ENCODE measurements around the gene LATS1. TPM values are rescaled to one million over a fixed set of nuclear protein-coding genes. Genes with fewer than 3 reads are reported as not detected.
A peak's percentile ranks its signal among the peaks of the same experiment; 100 is the strongest.
"Not testable (repeated sequence)": the region's sequence is repeated elsewhere in the genome, so short reads cannot be mapped to it uniquely, and the experiment has no call there.

The LATS1 gene
- 41.5 TPM for total RNA-seq

DNA sequence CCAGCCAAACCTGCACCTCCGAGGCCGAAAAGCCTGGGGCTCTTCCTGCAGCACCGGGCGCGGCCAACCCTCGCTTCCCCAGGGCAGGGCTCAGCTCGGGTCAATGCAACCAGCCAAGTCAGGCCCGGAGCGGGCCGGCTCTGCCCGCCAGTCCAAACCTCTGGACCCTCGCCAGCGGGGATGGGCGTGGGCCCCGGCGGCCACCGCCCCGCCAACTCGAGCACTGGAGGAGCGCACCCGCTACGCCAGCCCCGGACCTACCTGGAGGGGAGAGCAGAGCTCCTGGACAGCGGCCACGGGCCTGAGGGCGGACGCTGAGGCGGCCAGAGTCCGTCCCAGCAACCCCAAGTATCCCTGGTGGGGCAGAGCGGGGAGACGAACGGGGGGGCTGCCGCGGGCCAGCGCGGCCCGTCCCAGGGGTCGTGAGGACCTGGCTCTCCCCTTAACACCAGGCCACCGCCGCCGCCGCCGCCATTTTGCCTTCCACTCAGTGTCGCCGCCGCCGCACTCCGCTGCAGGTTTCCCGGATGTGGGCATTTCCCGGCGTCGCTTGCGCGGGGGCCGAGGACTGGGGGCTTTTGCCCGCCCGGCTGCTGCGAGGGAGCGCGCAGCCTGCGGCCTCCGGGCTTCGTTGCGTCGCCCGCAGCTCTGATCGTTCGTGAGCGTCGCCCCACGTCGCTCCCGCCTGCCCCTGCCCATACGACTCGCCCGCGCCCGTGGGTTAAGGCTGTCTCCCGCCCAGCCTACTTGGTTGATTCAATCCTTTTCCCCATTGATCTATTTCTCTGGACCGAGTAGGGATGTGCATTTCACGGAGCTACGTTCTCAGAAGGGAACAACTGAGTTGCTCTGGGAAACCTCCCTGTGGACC lies at the start of gene LATS1:
Gene LATS1 (minus strand): TSS at position 514 of the 871 bp plus-strand sequence. CDS start 15,975 bp downstream, outside the sequence.
- peak; percentile 94 for DNase-seq (ENCODE audit: low spot score)
- intact Hi-C loops (cut with DNase I), result no loop called here
- peak; percentile 97 for ATAC-seq

DNA sequence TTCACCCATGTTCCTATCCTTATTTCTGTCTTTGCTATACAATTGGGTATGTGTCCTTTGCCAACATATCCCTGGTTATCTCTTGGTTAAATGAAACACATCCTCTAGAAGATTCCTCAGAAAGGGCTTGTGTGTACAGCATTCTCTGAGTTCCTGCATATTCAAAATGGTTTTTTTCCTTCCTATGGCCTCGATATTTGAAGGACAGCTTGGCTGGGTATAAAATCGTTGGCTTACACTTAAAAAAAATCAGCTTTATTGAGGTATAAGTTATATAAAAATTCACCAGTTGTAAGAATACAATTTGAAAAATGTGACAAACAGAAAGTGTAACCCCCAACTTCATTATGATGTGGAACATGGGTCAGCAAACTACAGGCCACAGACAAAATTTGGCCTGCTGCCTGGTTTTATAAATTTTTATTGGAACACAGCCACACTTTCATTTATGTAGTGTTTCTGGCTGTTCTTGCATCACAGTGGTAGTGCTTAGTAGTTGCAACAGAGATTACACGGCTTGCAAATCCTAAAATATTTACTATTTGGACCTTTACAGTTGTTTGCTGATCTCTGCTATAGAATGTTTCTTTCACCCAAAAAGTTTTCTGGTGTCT lies 48.4 kb upstream of the LATS1 start:
- DNase-seq (ENCODE audit: low spot score), result no peak
- intact Hi-C loops (cut with DNase I), result no loop called here
- no peak for ATAC-seq

DNA sequence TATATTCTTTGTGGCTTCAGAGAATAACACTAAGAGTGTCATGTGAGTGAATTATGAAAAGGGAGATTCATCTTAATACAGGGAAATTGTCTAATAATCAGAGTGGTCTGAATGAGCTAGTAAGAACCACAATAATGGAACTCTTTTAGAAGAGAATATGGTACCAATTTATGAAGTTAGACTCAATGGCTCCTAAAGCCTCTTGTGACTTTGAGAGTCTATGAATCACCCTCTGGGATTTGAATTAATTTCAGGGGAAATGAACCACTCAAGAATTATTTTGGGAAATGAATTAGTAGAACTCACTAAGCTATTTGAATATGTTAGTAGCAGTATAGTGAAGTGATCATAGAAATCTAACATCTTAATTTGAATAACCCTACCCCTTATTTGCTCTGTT lies 46.0 kb upstream of the LATS1 start:
- intact Hi-C loops (cut with DNase I), result no loop called here
- no peak for ATAC-seq
- no peak for DNase-seq (ENCODE audit: low spot score)

DNA sequence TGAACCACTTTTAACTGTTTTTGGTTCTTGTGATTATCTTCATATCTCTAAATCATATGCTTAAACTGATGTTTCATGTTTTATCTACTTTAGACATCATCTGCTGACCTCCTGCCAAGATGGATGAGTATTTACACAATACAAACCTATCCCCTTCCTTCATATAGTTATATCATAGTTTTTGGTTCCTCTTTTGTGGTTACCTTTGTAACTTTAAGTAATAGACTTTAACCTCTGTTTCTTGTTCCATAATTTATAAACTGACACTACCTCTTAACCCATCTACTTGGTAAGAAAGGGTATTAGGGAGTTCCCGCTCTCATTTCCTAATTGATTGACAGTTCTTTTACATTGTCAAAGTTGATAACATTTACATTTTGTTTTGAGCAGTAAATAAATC lies 43.5 kb upstream of the LATS1 start:
- intact Hi-C loops (cut with DNase I), result no loop called here

DNA sequence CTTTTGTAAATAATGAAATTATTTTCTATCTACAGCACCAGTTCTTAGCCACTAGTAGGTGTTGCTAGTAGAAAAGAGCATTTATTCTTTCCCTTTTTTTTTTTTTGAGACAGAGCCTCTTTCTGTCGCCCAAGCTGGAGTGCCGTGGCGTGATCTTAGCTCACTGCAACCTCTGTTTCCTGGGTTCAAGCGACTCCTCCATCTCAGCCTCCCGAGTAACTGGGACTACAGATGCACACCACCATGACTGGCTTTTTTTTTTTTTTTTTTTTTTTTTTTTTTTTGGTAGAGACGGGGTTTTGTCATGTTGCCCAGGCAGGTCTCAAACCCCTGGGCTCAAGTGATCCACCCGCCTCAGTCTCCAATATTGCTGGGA lies 38.3 kb upstream of the LATS1 start:
- ATAC-seq, result no peak
- intact Hi-C loops (cut with DNase I), result no loop called here
- no peak for DNase-seq (ENCODE audit: low spot score)

More for the DNA sequence above, 43.5 kb upstream of the LATS1 start:
- ATAC-seq (no peak), DNase-seq (ENCODE audit: low spot score) (no peak)

DNA sequence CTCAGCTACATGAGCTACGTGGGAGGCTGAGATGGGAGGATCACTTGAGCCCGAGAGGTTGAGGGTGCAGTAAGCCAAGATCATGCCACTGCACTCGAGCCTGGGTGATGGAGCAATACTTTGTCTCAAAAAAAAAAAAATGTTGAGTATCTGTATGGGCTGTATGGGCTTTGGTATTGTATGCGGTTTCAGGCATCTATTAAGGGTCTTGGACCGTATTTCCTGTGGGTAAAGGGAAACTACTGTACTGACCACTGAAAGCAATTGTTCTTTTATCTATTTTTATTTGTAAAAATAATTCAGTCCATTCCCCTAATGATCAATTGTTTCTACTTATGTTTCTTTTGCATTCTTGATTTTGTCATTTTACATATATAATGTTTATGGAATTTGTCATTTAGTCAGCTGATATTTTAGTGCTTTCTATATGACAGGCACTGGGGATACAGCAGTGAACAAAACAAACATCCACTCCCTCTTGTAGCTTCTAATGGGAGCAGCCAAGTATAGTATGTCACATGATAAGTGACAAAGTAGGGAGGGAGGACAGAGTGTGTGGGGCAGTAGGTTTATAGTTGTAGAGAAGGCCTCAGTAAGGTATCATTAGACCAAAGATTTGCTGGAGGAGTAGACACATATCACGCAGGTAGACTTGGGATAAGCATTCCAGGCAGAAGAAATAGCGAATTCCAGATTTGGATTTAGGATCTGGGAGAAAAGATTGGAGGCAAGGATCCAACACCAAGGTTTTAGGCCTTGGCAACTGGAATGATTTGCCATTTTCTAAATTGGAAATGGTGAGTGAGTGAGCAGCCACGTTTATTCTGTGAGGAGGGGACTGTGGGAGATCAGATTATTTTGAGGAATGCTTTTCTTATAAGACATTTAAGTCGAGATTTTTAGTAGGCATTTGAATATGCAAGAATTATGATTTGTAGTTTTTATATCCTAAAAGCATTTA lies 37.7 kb upstream of the LATS1 start:
- DNase-seq (ENCODE audit: low spot score) (no peak), ATAC-seq (no peak)
- intact Hi-C loops (cut with DNase I), result no loop called here

DNA sequence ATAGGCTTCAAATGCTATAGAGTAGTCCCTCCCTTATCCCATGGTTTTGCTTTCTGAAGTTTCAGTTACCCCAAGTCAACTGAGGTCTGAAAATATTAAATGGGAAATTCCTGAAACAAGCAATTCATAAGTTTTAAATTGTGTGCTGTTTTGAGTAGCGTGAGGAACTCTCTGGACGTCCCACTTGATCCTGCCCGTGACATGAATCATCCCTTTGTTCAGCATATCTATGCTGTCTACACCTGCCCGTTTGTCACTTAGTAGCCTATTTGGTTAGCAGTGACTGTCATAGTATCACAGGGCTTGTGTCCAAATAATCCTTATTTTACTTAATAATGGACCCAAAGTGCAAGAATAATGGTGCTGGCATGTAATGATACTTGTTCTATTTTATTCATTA lies 36.6 kb upstream of the LATS1 start:
- DNase-seq (ENCODE audit: low spot score) (no peak), ATAC-seq (no peak)
- intact Hi-C loops (cut with DNase I), result no loop called here

DNA sequence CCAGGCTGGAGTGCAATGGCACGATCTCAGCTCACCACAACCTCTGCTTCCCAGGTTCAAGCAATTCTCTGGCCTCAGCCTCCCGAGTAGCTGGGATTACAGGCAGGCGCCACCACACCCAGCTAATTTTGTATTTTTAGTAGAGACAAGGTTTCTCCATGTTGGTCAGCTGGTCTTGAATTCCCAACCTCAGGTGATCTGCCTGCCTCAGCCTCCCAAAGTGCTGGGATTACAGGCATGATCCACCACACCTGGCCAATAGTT lies 35.4 kb upstream of the LATS1 start:
- DNase-seq (ENCODE audit: low spot score); intact Hi-C loops (cut with DNase I); ATAC-seq: not testable (repeated sequence)

DNA sequence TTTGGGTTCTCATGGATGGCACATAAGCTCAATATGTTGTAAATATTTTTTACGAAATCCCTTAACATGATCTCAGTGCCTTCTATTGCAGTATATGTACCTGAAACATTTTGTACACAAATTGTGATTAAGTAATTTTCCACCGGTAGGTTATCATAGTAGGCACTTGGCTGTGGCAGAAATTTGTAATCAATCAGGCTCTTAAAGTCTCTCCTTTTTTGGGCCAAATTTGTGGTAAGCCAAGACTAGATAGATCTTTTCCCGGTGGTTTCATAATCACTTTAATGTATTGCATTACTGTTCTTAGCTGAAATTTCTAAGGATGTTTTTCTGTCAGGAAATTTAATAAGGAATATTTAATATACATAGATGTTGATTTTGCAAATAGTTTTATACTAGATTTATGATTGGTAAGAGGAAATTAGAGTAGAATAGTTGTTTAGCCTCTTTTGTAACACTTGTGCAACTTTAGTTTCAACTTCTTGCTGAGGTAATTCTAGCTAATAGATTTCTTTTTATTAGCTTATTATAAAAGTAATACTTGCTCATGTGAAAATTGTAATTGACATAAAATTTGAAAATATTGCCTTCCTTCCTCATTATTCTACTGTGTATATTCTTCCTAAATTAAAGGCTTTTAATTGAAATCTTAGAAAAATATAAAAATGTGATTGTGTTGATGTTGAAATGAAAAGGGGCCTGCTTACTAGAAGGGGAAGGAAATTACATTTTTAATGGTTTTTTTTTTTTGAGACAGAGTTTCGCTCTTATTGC lies 34.9 kb upstream of the LATS1 start:
- no peak for DNase-seq (ENCODE audit: low spot score)
- intact Hi-C loops (cut with DNase I), result no loop called here
- no peak for ATAC-seq

DNA sequence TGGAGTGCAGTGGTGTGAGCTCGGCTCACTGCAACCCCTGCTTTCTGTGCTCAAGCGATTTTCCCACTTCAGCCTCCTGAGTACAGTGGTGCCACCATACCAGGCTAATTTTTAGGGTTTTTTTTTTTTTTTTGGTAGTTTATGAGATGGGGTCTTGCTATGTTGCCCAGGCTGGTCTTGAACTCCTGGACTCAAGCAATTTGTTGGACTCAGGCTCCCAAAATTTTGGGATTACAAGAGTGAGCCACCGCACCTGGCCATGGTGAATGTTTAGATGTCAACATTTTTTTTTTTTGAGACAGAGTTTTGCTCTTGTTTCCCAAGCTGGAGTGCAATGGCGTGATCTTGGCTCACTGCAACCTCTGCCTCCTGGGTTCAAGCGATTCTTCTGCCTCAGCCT lies 34.0 kb upstream of the LATS1 start:
- ATAC-seq; intact Hi-C loops (cut with DNase I); DNase-seq (ENCODE audit: low spot score): not testable (repeated sequence)

DNA sequence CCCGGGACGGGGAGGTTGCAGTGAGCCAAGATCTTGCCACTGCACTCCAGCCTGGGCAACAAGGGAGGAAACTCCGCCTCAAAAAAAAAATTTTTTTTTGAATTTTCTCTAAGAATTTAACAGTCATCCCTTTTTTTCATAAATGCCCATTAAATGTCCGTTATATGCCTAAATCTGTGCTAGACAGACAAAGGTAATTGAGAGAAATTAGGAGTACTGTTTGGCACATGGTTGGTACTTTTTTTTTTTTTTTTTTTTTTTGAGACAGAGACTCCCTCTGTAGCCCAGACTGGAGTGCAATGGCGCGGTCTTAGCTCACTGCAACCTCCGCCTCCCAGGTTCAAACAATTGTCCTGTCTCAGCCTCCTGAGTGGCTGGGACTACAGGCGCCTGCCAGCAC lies 33.3 kb upstream of the LATS1 start:
- ATAC-seq (no peak), DNase-seq (ENCODE audit: low spot score) (no peak)
- intact Hi-C loops (cut with DNase I), result no loop called here

DNA sequence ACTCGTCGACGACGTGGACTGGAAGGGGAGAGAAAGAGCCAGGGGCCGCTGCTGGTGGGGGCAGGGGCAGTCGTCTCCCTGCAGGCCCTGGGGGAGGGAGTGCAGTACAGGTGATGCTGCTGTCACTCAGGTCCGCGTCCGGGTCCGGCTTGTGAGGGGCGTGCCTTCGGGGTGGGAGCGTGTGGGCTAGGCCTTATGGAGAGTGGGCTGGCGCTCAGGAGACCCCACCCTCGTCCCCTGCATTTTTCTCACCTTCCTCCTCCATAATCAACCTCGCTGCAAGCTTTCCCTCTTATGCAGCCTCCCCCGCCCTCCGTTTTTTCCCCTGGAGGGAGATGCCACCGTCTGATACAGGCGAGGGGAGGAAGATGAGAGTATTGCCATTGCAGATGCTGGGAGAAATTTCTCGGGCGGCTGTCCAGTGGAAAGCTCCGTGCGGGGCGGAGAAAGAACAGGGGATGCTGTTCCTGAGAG lies 32.3 kb upstream of the LATS1 start:
- DNase-seq (ENCODE audit: low spot score) (peak; percentile 67), ATAC-seq (peak; percentile 20)
- intact Hi-C loops (cut with DNase I), result no loop called here

DNA sequence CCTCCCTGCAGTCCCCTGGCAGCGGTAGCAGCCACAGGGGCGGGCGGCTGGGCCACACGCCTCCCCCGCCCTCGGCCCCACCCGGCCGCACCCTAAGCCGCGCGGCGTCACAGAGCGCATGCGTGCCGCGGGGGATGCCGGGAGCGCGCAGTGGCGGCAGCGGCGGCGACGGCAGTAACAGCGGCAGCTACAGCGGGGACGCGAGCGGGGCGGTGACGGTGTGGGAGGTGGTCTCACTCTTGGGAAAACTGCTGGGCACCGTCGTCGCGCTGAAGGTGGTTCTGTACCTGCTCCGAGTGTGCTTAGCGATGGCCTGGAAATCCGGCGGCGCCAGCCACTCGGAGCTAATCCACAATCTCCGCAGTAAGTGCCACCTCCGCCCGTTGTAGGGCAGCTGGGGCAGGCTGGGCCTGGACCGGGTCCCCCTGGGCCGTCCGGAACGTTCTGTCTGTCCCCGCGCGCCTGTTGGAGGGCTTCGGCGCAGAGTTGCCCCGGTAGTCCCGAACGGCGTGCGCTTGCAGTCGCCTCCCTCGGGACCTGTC lies 31.8 kb upstream of the LATS1 start, which contains the start of gene PCMT1:
Gene PCMT1 (plus strand): TSS at position 148 of the 542 bp plus-strand sequence. CDS start 161 bp downstream, at position 309.
- ATAC-seq, result peak; percentile 97
- intact Hi-C loops (cut with DNase I), result no loop called here
- DNase-seq (ENCODE audit: low spot score), result peak; percentile 89

DNA sequence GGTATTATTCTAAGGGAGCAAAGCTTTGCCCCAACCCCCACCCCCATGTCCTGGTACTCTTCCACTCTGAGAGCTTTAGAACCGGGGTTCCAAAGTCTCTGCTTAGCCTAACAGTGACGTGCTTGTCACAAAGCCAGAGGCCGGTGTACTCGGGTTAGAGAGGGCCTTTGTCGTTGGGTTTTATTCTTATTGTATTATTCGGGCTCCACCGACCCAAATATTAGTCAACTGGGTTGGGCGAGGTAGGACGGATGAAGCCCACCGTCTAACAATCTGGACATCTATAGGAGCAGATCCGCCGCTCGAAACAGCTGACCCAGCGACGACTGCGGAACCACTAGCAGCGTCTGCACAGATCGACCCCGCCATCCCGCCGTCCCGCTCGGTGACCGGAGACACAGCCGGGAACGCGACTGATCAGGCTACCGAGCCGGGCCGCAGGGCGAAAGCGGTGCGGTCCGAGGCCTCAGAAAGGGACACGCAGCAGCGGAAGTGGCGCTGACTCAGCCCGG lies 31.2 kb upstream of the LATS1 start:
- intact Hi-C loops (cut with DNase I); DNase-seq (ENCODE audit: low spot score): not testable (repeated sequence)
- ATAC-seq, result peak; percentile 1

DNA sequence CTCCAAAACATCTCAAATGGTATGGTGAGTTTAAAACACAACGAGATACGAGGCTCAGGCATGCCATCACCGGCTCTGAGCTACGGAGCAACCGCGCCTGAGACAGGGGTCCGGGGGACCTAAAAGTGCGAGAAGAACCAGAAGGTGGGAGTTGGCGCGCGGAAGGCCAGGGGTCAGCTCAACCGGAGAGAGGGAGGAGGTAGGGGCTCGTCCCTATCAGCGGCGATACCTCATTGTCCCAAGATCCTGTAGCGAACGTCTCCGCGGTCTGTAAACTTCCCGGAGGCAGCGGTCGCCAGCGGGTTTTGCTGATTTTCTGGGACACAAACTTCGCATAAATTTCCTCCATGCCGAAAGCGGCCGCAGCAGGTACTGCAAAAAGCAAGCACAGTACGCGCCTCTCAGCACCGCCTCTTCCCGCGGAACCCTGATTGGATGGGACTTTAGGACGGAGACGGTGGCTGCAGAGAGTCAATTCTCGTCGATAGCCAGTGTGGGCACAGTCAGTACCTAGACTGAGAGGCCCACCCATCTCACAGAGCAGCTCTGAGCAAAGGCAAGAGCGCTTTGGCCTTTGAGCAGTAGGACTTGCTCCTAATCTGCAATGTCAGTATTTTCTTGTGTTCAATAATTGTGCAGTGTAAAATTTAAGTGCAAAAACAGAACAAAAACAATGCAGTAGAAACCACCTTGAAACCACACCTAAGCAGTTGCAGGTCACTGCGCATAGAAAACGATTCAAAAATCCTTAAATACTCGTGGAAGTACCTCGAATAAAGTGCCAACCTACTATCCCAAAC lies 28.4 kb upstream of the LATS1 start, which contains the start of gene NUP43:
Gene NUP43 (minus strand): TSS at position 383 of the 800 bp plus-strand sequence. CDS start 34 bp downstream, at position 349.
- ATAC-seq (peak; percentile 91), DNase-seq (ENCODE audit: low spot score) (peak; percentile 96)
- intact Hi-C loops (cut with DNase I), result no loop called here

DNA sequence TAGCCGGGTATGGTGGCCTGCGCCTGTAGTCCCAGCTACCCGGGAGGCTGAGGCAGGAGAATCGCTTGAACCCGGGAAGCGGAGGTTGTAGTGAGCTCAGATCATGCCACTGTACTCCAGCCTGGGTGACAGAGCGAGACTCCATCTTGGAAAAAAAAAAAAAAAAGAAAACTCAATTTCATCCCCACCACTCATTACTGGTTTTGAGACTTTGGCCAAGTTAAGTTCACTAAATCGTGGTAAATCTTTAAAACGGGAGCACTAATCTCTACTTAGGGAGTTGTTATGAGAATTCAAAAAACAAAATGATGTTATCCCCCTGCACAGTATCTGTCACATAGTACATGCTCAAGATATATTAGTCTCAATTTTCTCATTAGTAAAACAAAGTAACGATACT lies 27.4 kb upstream of the LATS1 start:
- intact Hi-C loops (cut with DNase I); DNase-seq (ENCODE audit: low spot score); ATAC-seq: not testable (repeated sequence)

DNA sequence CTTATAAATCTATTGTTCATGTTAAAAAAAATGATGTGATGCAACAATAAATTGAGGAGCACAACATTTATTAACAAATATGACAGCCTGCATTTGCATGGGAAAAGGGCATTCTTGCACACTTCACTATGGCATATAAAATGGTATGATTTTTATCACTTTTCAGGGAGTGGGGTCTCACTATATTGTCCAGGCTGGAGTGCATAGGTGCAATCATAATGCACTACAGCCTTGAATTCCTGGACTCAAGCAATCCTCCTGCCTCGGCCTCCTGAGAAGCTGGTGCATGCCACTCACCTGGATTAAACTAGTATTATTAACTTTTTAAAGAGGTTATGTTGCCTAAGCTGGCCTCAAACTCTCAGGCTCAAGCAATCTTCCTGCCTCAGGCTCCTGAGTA lies 17.0 kb upstream of the LATS1 start:
- no peak for ATAC-seq
- intact Hi-C loops (cut with DNase I), result no loop called here

More for the DNA sequence above, 17.0 kb upstream of the LATS1 start:
- no peak for DNase-seq (ENCODE audit: low spot score)

Measured in sciatic nerve (tissue), 2 donors.